Cardiac muscle cell (in vitro differentiated cells and primary cell): ENCODE results near the gene CYP27A1. TPM values are rescaled to one million over a fixed set of nuclear protein-coding genes. Genes with fewer than 3 reads are reported as not detected.

ENCODE experiments used
- DNase-seq, 2 donors: peaks; one replicate each; pipeline versions ENCODE4 v3.0.0 to v3.0.0-alpha.2; 2010 to 2017; ENCODE audit warnings: low read depth in 1 of 2, low spot score in 1 of 2
- H3K27ac ChIP-seq: fragments of 200-600 bp; sonication (generic); 2 replicates; pipeline ENCODE4 v1.5.1; 2016
- H3K27me3 ChIP-seq: fragments of 200-600 bp; sonication (generic); 2 replicates; pipeline ENCODE4 v1.6.0; 2016; ENCODE audit warnings: control low read depth
- H3K36me3 ChIP-seq: fragments of 200-600 bp; sonication (generic); 2 replicates; pipeline ENCODE4 v1.5.1; 2016; ENCODE audit warnings: control low read depth
- H3K4me1 ChIP-seq: fragments of 200-600 bp; sonication (generic); 2 replicates; pipeline ENCODE4 v1.8.1; 2017; ENCODE audit warnings: low read depth, mild to moderate bottlenecking, mixed run types
- H3K4me3 ChIP-seq: fragments of 200-600 bp; sonication (generic); 2 replicates; pipeline ENCODE4 v1.5.1; 2016; ENCODE audit warnings: mild to moderate bottlenecking
- H3K9me3 ChIP-seq: fragments of 200-600 bp; sonication (generic); 2 replicates; pipeline ENCODE4 v1.5.1; 2017; ENCODE audit warnings: low read depth, mild to moderate bottlenecking, control low read depth
- CTCF ChIP-seq: IDR thresholded peaks from 2 replicates; pipeline ENCODE4 v1.5.1; 2012; ENCODE audit warnings: low read depth, mild to moderate bottlenecking, low read length
- polyA plus RNA-seq: library from polyadenylated mRNA; unstranded; fragments of >200 nt; fragmentation: Nextera tagmentation; extraction: Ambion mirVana; gene quantifications from 2 replicates; pipeline ENCODE4 v1.2.1, GENCODE V29; 2016
- total RNA-seq: library from RNA; depleted of rRNA; stranded (reverse); fragments of >200 nt; gene quantifications from 2 replicates; pipeline ENCODE4 v1.2.3, GENCODE V29; 2016

CYP27A1 gene
- total and polyA plus RNA-seq, 2 experiments from 2014 or later, result 70.6 to 106 TPM

GRCh38 chr2:218812096-218812815 is 30.3 kb downstream of the CYP27A1 start:
- H3K9me3 ChIP-seq, result no peaks in the 10 kb centered on the region
- DNase-seq, result no peak
- H3K36me3 ChIP-seq, result peaks cover 31% of the 10 kb centered on the region
- H3K27me3 ChIP-seq, result no peaks in the 10 kb centered on the region
- TF ChIP-seq CTCF, result no peak
- no peak overlapping the region for H3K27ac ChIP-seq
- peaks cover 4% of the 10 kb centered on the region for H3K4me1 ChIP-seq
- H3K4me3 ChIP-seq, result no peak overlapping the region

GRCh38 chr2:218812861-218813260 is 30.9 kb downstream of the CYP27A1 start:
- Histone ChIP-seq H3K27me3 (no peaks in the 10 kb centered on the region), H3K4me3 (no peak overlapping the region), H3K27ac (no peak overlapping the region), H3K36me3 (peaks cover 31% of the 10 kb centered on the region), H3K9me3 (no peaks in the 10 kb centered on the region), H3K4me1 (peaks cover 4% of the 10 kb centered on the region)
- no peak for DNase-seq
- TF ChIP-seq CTCF, result no peak

GRCh38 chr2:218813771-218814460 is 32.0 kb downstream of the CYP27A1 start:
- H3K4me1 ChIP-seq, result peaks cover 4% of the 10 kb centered on the region
- H3K36me3 ChIP-seq, result peaks cover 37% of the 10 kb centered on the region
- no peaks in the 10 kb centered on the region for H3K27me3 ChIP-seq
- DNase-seq, result no peak
- no peak overlapping the region for H3K4me3 ChIP-seq
- no peak for TF ChIP-seq CTCF
- no peak overlapping the region for H3K27ac ChIP-seq
- H3K9me3 ChIP-seq, result no peaks in the 10 kb centered on the region

- H3K27me3 ChIP-seq, result no peaks in the 10 kb centered on the region
- peaks cover 37% of the 10 kb centered on the region for H3K36me3 ChIP-seq
- H3K4me1 ChIP-seq, result peaks cover 4% of the 10 kb centered on the region
- no peak for TF ChIP-seq CTCF
- no peaks in the 10 kb centered on the region for H3K9me3 ChIP-seq
- no peak overlapping the region for H3K4me3 ChIP-seq
- no peak overlapping the region for H3K27ac ChIP-seq
- DNase-seq, result no peak
Measured at GRCh38 chr2:218814540-218815243, 32.7 kb downstream of the CYP27A1 start.

- no peak for TF ChIP-seq CTCF
- no peak for DNase-seq
- peaks cover 37% of the 10 kb centered on the region for H3K36me3 ChIP-seq
- no peaks in the 10 kb centered on the region for H3K27me3 ChIP-seq
- no peak overlapping the region for H3K27ac ChIP-seq
- peaks cover 4% of the 10 kb centered on the region for H3K4me1 ChIP-seq
- no peak overlapping the region for H3K4me3 ChIP-seq
- no peaks in the 10 kb centered on the region for H3K9me3 ChIP-seq
Measured at GRCh38 chr2:218815244-218815637, 33.3 kb downstream of the CYP27A1 start.
